OCI-LY3 (cell line): ENCODE data around the gene SPOCK3.

Experiments used
- CTCF ChIP-seq: fragments of 200-600, 300-600 bp; sonication (generic); IDR thresholded peaks from 2 replicates; pipeline ENCODE4 v1.5.1; 2014; ENCODE audit warnings: antibody characterized with exemption, low read length, low read depth
- EZH2phosphoT487 ChIP-seq: fragments of 200-600 bp; shearing (Covaris generic); IDR thresholded peaks from 2 replicates; pipeline ENCODE4 v1.6.1; 2018; ENCODE audit warnings: antibody characterized with exemption, mixed run types, low read depth

- no peak for TF ChIP-seq CTCF
- TF ChIP-seq EZH2phosphoT487: no peak
Measured at GRCh38 chr4:167222099-167222498, 12.2 kb downstream of the SPOCK3 start.
